GM15510 (cell line): ENCODE data around the gene ZNF574.

Experiments used
- POLR2A ChIP-seq: IDR thresholded peaks from 3 replicates; pipeline ENCODE4 v1.6.1; 2011; ENCODE audit warnings: borderline replicate concordance; ENCODE audit not compliant: insufficient read length; ENCODE audit errors: extremely low read depth

Gene ZNF574

DNA sequence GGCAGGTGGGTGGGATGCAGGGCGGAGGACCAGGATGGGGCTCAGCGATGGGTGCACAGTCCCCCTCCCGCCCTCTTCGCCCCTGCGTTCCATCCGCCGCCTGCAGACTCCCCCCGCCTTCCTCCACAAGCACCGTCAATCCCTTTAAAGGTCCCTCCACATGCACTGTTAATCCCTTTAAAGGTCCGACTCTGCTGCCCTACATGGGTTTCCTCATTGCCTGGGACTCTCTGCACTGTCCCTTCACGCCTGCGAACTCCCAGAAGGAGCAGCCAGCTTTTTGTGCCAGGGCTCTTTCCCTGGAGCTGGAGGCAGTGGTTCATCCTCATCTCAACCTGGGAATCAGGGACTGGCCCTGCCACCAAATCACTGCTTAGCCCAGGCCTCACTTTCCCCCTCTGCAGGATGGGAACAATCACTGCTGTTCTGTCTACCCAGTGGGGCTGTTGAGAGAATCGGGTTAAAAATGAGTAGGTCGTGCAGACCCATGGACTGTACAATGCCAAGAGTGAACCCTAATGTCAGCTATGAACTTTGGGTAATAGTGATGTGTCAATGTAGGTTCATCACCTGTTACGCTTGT lies 20.4 kb downstream of the ZNF574 start:
- no peak for TF ChIP-seq POLR2A

DNA sequence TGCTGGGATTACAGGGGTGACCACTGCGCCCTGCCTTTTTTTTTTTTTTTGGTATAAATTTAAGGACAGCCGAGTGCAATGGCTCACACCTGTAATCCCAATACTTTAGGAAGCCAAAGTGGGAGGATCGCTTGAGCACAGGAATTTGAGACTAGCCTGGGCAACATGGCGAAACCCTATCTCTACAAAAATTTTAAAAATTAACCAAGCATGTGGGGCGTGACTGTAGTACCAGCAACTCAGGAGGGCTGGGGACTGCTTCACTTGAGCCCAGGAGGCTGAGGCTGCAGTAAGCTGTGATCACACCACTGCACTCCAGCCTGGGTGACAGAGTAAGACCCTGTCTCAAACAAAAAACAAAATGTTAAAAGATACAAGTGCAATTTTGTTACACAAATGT lies 21.5 kb downstream of the ZNF574 start:
- TF ChIP-seq POLR2A: no peak

DNA sequence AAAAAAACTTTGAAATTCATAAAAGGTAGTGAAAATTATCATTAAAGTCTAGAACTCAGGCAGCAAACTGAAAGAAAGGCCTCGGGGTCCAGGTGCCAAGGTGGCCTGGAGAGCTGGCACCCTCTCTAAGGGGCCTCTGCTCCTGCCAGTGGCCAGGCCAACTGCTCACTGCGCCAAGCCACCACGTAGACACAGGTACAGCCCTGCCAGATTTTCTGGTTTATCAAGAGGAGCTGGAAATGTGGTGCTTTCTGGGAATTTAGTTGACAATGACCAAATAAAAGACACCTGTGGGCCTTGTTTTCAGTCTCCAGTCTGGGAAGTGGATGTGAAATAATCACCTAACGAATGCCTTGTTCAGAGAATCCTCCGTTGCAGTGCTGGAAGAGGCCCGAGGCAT lies 22.8 kb downstream of the ZNF574 start:
- no peak for TF ChIP-seq POLR2A

DNA sequence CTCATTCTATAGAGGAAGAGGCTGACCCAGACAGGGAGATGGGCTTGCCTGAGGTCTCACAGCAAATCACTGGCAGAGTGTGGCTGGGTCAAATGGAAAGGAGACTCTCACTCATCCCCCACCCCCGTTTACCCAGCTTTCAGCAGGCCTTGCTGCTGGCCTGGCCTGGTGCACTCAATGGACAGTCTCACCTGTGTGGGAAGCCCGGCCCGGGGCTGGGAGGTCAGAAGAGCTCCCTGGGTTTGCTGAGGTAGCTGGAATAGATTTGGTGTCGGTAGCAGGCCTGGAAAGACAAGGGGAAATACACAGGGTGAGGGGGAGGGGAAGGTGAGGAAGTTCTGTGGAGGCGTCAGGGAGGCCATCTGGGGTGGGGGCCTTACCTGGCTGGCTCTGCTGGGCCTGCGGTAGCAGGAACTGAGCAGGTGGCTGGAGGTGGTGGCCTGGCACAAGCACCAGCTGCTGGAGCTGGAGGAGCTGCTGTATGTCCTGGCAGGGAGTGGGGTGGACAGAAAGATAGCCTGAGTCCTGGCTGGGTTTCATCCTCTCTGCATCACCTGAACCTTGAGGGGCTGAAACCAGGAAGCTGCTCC lies 23.5 kb downstream of the ZNF574 start:
- no peak for TF ChIP-seq POLR2A

DNA sequence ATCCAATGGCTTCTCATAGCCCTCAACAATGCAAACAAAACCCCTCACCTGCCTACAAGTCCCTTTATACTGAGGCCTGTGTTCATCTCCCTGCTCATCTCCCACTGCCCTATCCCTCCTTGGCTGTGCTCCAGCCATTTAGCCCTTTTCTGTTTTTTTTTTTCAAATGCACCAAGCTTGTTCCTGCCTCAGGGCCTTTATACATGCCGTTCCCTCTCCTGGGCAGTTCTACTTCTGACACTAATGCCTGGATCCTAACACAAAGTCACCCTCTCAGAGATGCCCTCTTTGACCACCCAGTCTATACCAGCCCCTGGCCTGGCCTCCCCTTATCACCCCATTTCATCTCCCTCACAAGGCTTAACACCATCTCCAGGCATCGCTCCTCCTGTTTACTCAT lies 26.9 kb downstream of the ZNF574 start:
- TF ChIP-seq POLR2A: no peak

GRCh38 chr19:42105368-42105767 lies 29.4 kb downstream of the ZNF574 start:
- no peak for TF ChIP-seq POLR2A

GRCh38 chr19:42108527-42109389 lies 32.8 kb downstream of the ZNF574 start:
- TF ChIP-seq POLR2A: no peak

DNA sequence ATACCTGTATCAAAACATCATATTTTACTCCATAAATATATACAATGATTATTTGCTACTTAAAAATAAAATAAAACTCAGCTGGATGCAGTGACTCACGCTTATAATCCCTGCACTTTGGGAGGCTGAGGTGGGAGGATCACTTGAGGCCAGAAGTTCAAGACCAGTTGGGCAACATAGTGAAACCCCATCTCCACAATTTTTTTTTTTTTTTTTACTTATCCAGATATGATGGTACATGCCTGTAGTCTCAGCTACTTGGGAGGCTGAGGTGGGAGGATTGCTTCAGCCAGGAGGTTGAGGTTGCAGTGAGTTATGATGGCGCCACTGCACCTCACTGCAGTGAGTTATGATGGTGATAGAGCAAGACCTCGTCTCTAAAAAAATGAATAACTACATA lies 33.9 kb downstream of the ZNF574 start:
- TF ChIP-seq POLR2A: no peak

DNA sequence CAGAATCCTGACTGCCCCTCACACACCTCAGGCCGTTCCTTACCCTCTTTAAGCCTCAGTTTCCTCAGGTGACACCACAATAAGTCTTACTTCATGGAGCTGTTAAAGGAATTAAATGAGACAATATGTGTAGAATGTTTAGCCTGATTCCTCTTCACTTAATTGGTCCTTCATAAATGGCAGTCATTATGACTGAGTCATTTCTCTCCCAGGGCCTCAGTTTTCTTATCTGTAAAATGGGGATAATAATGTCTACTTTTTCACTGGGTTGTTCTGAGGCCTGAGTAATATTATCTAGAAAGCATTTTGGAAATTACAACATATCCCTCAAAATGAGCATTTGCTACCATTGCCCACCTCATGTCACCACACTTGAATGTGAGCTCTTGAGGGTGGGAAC lies 34.7 kb downstream of the ZNF574 start:
- TF ChIP-seq POLR2A: no peak

GRCh38 chr19:42111384-42111783 lies 35.4 kb downstream of the ZNF574 start:
- TF ChIP-seq POLR2A: no peak

- no peak for TF ChIP-seq POLR2A
These were observed 35.8 kb downstream of the ZNF574 start for GRCh38 chr19:42111811-42112210.

- TF ChIP-seq POLR2A: no peak
These were observed 37.8 kb downstream of the ZNF574 start for GRCh38 chr19:42113641-42114348.

GRCh38 chr19:42114412-42114811 lies 38.4 kb downstream of the ZNF574 start:
- TF ChIP-seq POLR2A: peak; percentile 20

DNA sequence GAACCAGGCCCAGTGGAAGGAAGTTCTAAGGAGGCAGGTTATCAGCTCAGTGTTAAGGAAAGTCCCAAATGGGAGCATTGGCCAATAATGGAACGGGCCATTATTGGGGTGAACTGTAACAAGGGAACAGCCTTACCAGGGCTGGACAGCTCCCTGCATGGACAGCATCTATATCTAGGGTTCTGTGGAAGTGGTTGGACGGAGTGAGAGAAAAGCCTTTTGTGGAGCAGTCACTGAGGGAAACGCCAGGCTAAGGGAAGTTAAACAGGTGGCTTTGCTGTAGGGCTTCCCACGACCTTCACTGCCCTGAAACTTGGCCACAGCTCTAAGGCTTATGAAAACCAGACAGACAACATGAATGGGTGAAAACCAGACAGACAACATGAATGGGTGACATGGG lies 39.3 kb downstream of the ZNF574 start:
- no peak for TF ChIP-seq POLR2A

DNA sequence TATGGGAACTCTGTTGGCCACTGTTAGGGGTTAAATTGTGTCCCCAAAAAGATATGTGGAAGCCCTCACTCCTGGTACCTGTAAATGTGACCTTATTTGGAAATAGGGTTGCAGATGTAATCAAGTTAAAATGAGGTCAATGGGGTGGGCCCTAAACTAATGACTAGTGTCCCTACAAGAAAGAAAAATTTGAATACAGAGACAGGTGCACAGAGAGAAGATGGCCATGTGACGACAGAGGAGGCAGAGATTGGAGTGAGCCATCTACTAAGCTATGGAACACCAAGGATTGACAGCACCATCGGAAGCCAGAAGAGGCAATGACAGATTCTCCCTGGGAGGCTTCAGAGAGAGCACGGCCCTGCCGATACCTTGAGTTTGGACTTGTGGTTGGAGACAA lies 39.7 kb downstream of the ZNF574 start:
- TF ChIP-seq POLR2A: no peak
